Measurements from ENCODE around the gene KPNA4.

Gene KPNA4

GRCh38 chr3:160449636-160450598 is 115.5 kb downstream of the KPNA4 start, which contains the start of gene TRIM59:
Gene TRIM59, minus strand, starts transcription at chr3:160449786. Its CDS starts 10,603 bp downstream, at chr3:160439183.
- DNase-seq (ENCODE audit: low read depth): peak; percentile 97

- peak; percentile 39 for DNase-seq (ENCODE audit: low read depth)
Observed at GRCh38 chr3:160448845-160449635, 116.3 kb downstream of the KPNA4 start.

- DNase-seq (ENCODE audit: low read depth): no peak
Observed at GRCh38 chr3:160447544-160447943, 117.8 kb downstream of the KPNA4 start.

GRCh38 chr3:160446522-160447056 is 118.8 kb downstream of the KPNA4 start:
- no peak for DNase-seq (ENCODE audit: low read depth)

GRCh38 chr3:160445854-160446253 is 119.5 kb downstream of the KPNA4 start:
- DNase-seq (ENCODE audit: low read depth): no peak

All from fibroblast of the conjunctiva (primary cell).